A549 (cell line): ENCODE results near the gene XRCC5. TPM values are rescaled to one million over a fixed set of nuclear protein-coding genes. Genes with fewer than 3 reads are reported as not detected.

Experiments used
- ATAC-seq, 2 experiments: fragments of 200-7000 bp in 1 of 2; fragments of >200 bp in 1 of 2; cut with Nextera tagmentation in 1 of 2; cut with Tn5 transposase in 1 of 2; 3 replicates each; pipeline versions ENCODE4 v1.8.0 to v1.9.1; 2018 to 2020; ENCODE audit warnings: mild to moderate bottlenecking in 1 of 2, moderate library complexity in 1 of 2
- CTCF ChIA-PET: fragments of 300-600 bp; sonication (Branson Sonifier 250); formaldehyde crosslinking; extraction: SDS; loops from one replicate; lab custom pipeline; 2021; ENCODE audit warnings: antibody characterized with exemption, inconsistent platforms; lab: Yijun Ruan, JAX
- POLR2A ChIA-PET: fragments of 350-600 bp; formaldehyde crosslinking; extraction: SDS; loops from one replicate; lab custom pipeline; 2021; ENCODE audit warnings: antibody characterized with exemption, inconsistent platforms; lab: Yijun Ruan, JAX
- DNase-seq, 2 experiments: peaks; one replicate each; pipeline versions ENCODE4 v3.0.0 to v3.0.0-alpha.2; 2011 to 2016; ENCODE audit warnings: low read depth in 1 of 2, low spot score in 1 of 2
- FAIRE-seq: peaks from 2 replicates; lab custom pipeline; 2011; peaks lifted over from hg19 to GRCh38; lab: Jason Lieb, UNC
- H3K27ac ChIP-seq, 2 experiments: fragments of >200 bp; sonication (Bioruptor Twin); formaldehyde crosslinking; 3 replicates each; pipeline ENCODE4 v1.5.1; 2016 to 2017
- H3K4me1 ChIP-seq: fragments of >200 bp; sonication (Bioruptor Twin); formaldehyde crosslinking; 3 replicates; pipeline ENCODE4 v1.6.1; 2016
- H3K4me2 ChIP-seq: fragments of >200 bp; sonication (Bioruptor Twin); formaldehyde crosslinking; 3 replicates; pipeline ENCODE4 v1.6.1; 2016
- H3K4me3 ChIP-seq: fragments of >200 bp; sonication (Bioruptor Twin); formaldehyde crosslinking; 3 replicates; pipeline ENCODE4 v1.5.1; 2016
- H3K9me3 ChIP-seq: fragments of >200 bp; sonication (Bioruptor Twin); formaldehyde crosslinking; 3 replicates; pipeline ENCODE4 v1.6.1; 2016
- ATOH8 ChIP-seq: fragments of 250-450 bp; sonication (Bioruptor Pico); IDR thresholded peaks from 2 replicates; pipeline ENCODE4 v1.5.0; 2020; ENCODE audit warnings: low read depth, mild to moderate bottlenecking, moderate library complexity
- BCL3 ChIP-seq: fragments of >200 bp; sonication (Bioruptor Twin); formaldehyde crosslinking; IDR thresholded peaks from 3 replicates; pipeline ENCODE4 v1.6.1; 2016
- CEBPB ChIP-seq, 2 experiments: fragments of >200 bp in 1 of 2; sonication (Bioruptor Twin) in 1 of 2; formaldehyde crosslinking in 1 of 2; IDR thresholded peaks; 2 replicates each; pipeline ENCODE4 v1.6.1; 2012 to 2016
- CHD4 ChIP-seq: fragments of 200-600 bp; sonication (generic); IDR thresholded peaks from 2 replicates; pipeline ENCODE4 v1.6.1; 2016; ENCODE audit warnings: antibody characterized with exemption, mild to moderate bottlenecking, borderline replicate concordance
- CTCF ChIP-seq: fragments of >200 bp; sonication (Bioruptor Twin); formaldehyde crosslinking; IDR thresholded peaks from 3 replicates; pipeline ENCODE4 v1.5.1; 2016
- ELK1 ChIP-seq: fragments of 150-350 bp; IDR thresholded peaks from 2 replicates; pipeline ENCODE4 v1.6.1; 2014; ENCODE audit warnings: low read depth, mild to moderate bottlenecking, low read length
- EP300 ChIP-seq, 2 experiments: fragments of >200 bp; sonication (Bioruptor Twin); formaldehyde crosslinking; IDR thresholded peaks; 2 replicates in 1 of 2; 3 replicates in 1 of 2; pipeline ENCODE4 v1.6.1; 2016 to 2017
- FOSL2 ChIP-seq, 2 experiments: fragments of 450-650 bp in 1 of 2; fragments of >200 bp in 1 of 2; sonication (Bioruptor Twin) in 1 of 2; formaldehyde crosslinking; IDR thresholded peaks; 2 replicates each; pipeline versions ENCODE4 v1.5.0 to v1.6.1; 2016 to 2020; ENCODE audit warnings: mild to moderate bottlenecking in 1 of 2, moderate library complexity in 1 of 2
- HES2 ChIP-seq: fragments of >200 bp; sonication (Bioruptor Twin); formaldehyde crosslinking; IDR thresholded peaks from 2 replicates; pipeline ENCODE4 v1.6.1; 2016
- HMGXB4 ChIP-seq: fragments of 250-450 bp; sonication (Bioruptor Pico); IDR thresholded peaks from 2 replicates; pipeline ENCODE4 v1.5.0; 2021; ENCODE audit warnings: mild to moderate bottlenecking, moderate library complexity, borderline replicate concordance
- NR3C1 ChIP-seq: fragments of >200 bp; sonication (Bioruptor Twin); formaldehyde crosslinking; IDR thresholded peaks from 3 replicates; pipeline ENCODE4 v1.6.1; 2017
- PBX3 ChIP-seq: IDR thresholded peaks from 2 replicates; pipeline ENCODE4 v1.6.1; 2012
- POLR2A ChIP-seq: IDR thresholded peaks from 2 replicates; pipeline ENCODE4 v1.6.1; 2012; ENCODE audit warnings: mild to moderate bottlenecking, low read length
- RARB ChIP-seq: fragments of 250-450 bp; sonication (Bioruptor Pico); IDR thresholded peaks from 2 replicates; pipeline ENCODE4 v1.8.0; 2021; ENCODE audit warnings: mild to moderate bottlenecking, moderate library complexity
- REST ChIP-seq: fragments of 200-600 bp; sonication (generic); IDR thresholded peaks from 2 replicates; pipeline ENCODE4 v1.6.1; 2016; ENCODE audit warnings: antibody characterized with exemption, mild to moderate bottlenecking, moderate library complexity
- USF2 ChIP-seq: fragments of 450-650 bp; IDR thresholded peaks from 2 replicates; pipeline ENCODE4 v1.6.1; 2014; ENCODE audit warnings: antibody characterized with exemption
- ZFP36 ChIP-seq: fragments of 450-650 bp; IDR thresholded peaks from 2 replicates; pipeline ENCODE4 v1.6.1; 2014; ENCODE audit warnings: borderline replicate concordance; ENCODE audit not compliant: partially characterized antibody
- WGBS: methylation state at CpG from one replicate; pipeline ENCODE4 v1.1.6; 2017; ENCODE audit errors: missing lambda C conversion rate; 5-methylcytosine and 5-hydroxymethylcytosine counted together
- polyA plus RNA-seq, 4 experiments: library from polyadenylated mRNA; depleted of rRNA in 3 of 4; stranded (reverse); fragments of >200 nt; fragmentation: RNase III in 1 of 4; extraction: RNeasy Plus Mini Kit Qiagen cat#74134 plus additional on column Dnase treatment in 1 of 4; gene quantifications; 2 replicates in 3 of 4; 3 replicates in 1 of 4; pipeline ENCODE4 v1.2.3, GENCODE V29; 2011 to 2017

Gene XRCC5
- polyA plus RNA-seq, 2 of the 4 experiments (the other 2 are of a cell fraction) = 217 to 430 TPM

- Histone ChIP-seq H3K4me2 (no peak overlapping the region), H3K4me1 (peaks cover 6% of the 10 kb centered on the region; the same call in 2 of the 3 replicates), H3K9me3 (no peaks in the 10 kb centered on the region), H3K4me3 (no peak overlapping the region), H3K27ac (no peak overlapping the region)
- TF ChIP-seq BCL3 = no peak
- TF ChIP-seq CEBPB (IDR thresholded peaks at IDR 0.05) = no peak
- no peak for TF ChIP-seq PBX3
- no peak for TF ChIP-seq REST
- no peak for TF ChIP-seq NR3C1
- no peak for TF ChIP-seq EP300 (IDR thresholded peaks at IDR 0.05)
- TF ChIP-seq USF2 = no peak
- no peak for TF ChIP-seq CHD4
- no peak for TF ChIP-seq CTCF
- TF ChIP-seq HES2 = no peak
- TF ChIP-seq ATOH8 = no peak
- no peak for TF ChIP-seq HMGXB4
- TF ChIP-seq ZFP36 = no peak
- TF ChIP-seq ELK1 = no peak
- no peak for TF ChIP-seq RARB (CRISPR knock-in tag)
- no peak for TF ChIP-seq POLR2A
- no peak for TF ChIP-seq FOSL2 (IDR thresholded peaks at IDR 0.05)
- TF ChIP-seq FOSL2 (CRISPR knock-in tag; IDR thresholded peaks at IDR 0.05) = no peak
- no peak for ATAC-seq
- ChIA-PET POLR2A (no interaction called here), CTCF (interaction anchor here (0.6 kb wide), 1 partner anchor 214 kb away, joined by 3 read pairs; no protein-coding TSS in a partner anchor)
- WGBS = 95% methylated on average over 2 of the region's 2 CpGs
- no peak for DNase-seq
- no peak for FAIRE-seq
Measured at GRCh38 chr2:216211614-216212145, 102.5 kb downstream of the XRCC5 start.
